Right lobe of liver (tissue), 6 donors: ENCODE data around the gene TMEM222. TPM values are rescaled to one million over a fixed set of nuclear protein-coding genes. Genes with fewer than 3 reads are reported as not detected.
"Not testable (repeated sequence)": the region's sequence is repeated elsewhere in the genome, so short reads cannot be mapped to it uniquely, and the experiment has no call there.

Experiments used
- ATAC-seq, 4 donors: fragments of 200-7000 bp; cut with Tn5 transposase; one replicate each; pipeline ENCODE4 v1.9.1; 2020; ENCODE audit warnings: mild to moderate bottlenecking in 4 of 4, moderate library complexity in 4 of 4
- DNase-seq, 3 donors: peaks; one replicate each; pipeline ENCODE4 v3.0.0-alpha.2; 2020
- H3K27ac ChIP-seq, 3 donors: fragments of 200-600 bp; one replicate each; pipeline ENCODE4 v1.8.0; 2022
- H3K27me3 ChIP-seq, 2 donors: fragments of 200-600 bp; one replicate each; pipeline ENCODE4 v1.8.0; 2022
- H3K36me3 ChIP-seq, 4 donors: fragments of 200-600 bp; sonication (generic) in 1 of 4; one replicate each; pipeline versions ENCODE4 v1.5.1 to v1.8.0; 2017 to 2022; ENCODE audit warnings: control low read depth in 1 of 4
- H3K4me1 ChIP-seq, 4 donors: fragments of 200-600 bp; sonication (generic) in 1 of 4; one replicate each; pipeline versions ENCODE4 v1.5.1 to v1.8.0; 2017 to 2022; ENCODE audit warnings: control low read depth in 1 of 4
- H3K4me3 ChIP-seq, 3 donors: fragments of 200-600 bp; one replicate each; pipeline ENCODE4 v1.8.0; 2022
- H3K9me3 ChIP-seq, 4 donors: fragments of 200-600 bp; sonication (generic) in 1 of 4; one replicate each; pipeline versions ENCODE4 v1.5.1 to v1.8.0; 2017 to 2022; ENCODE audit warnings: control low read depth in 1 of 4
- CTCF ChIP-seq, 4 donors: fragments of 200-600 bp in 3 of 4; fragments of 450-650 bp in 1 of 4; IDR thresholded peaks; one replicate each; pipeline versions ENCODE4 v1.5.1 to v1.8.0; 2016 to 2022; ENCODE audit warnings: antibody characterized with exemption in 4 of 4, mild to moderate bottlenecking in 2 of 4
- POLR2A ChIP-seq: fragments of 450-650 bp; IDR thresholded peaks from one replicate; pipeline ENCODE4 v1.6.1; 2017; ENCODE audit warnings: antibody characterized with exemption, mild to moderate bottlenecking
- WGBS: methylation state at CpG from one replicate; pipeline ENCODE4 v1.1.6; 2018; ENCODE audit warnings: low coverage, low lambda C conversion rate; ENCODE audit not compliant: insufficient coverage; ENCODE audit errors: missing lambda C conversion rate; 5-methylcytosine and 5-hydroxymethylcytosine counted together
- intact Hi-C, 2 donors: fragments of 100-400 bp; cut with DNase I; formaldehyde crosslinking; loops; one replicate each; pipeline versions ENCODE4 v1.11.2 to v1.14.1; 2022
- small RNA-seq, 2 experiments: library from RNA; depleted of rRNA; stranded (forward); fragments of <200 nt; gene quantifications; one replicate each; pipeline ENCODE3, GENCODE V24; 2016
- total RNA-seq, 6 experiments: library from RNA; depleted of rRNA in 2 of 6; stranded (reverse); fragments of >200 nt in 2 of 6; fragmentation: NEBNext Ultra II Directional in 3 of 6; extraction: Animal tissue kit (Norgen Biotek cat#: 25700) in 3 of 6; gene quantifications; one replicate each; pipeline versions ENCODE4 v1.1.0 to v1.2.4, GENCODE V29; 2016 to 2023
- donor health status: DM: no; HTN: yes; CAD: no.
- donor health status: DM: no; HTN: no; CAD: no.
- donor health status: DM: no; HTN: no; CAD: no.
- donor health status: DM: no; HTN: yes; CAD: no.
- donor health status: DM: no; HTN: yes; CAD: no.

Gene TMEM222
- total RNA-seq, 6 experiments from 2014 or later = 15.1 to 22.6 (median 19.1) TPM

DNA sequence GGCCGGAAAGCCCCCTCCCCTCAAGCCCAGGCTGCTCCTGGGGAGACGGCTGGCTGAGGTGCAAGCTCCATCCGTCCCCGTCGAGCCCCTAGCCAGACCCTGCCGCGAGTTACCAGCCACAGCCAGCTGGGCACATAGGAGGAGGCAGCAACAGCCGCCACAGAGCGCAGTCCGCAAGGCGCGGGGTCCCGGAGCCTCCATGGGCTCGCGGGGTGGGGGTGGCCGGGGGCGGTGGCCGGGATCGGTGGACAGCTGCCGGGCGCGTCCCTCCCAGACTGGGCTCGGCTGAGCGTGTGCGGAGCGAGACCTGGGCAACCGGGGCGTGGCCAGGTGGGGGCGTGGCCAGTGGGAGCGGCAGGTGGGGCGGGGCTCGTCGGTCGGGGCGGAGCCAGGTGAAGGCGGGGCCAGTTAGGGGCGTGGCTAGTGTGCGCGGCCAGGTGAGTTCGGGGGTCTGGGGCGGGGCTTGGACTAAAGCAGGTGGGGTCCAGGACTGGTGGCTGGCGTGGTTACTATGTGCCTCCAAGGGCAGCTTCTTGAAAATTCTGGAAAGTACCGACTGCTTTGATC, 61.2 kb downstream of the TMEM222 start, which contains the start of gene CD164L2:
TSS of gene CD164L2 (minus strand) at position 295 of the 567 bp plus-strand sequence. CDS start at position 201, 94 bp downstream.
- intact Hi-C loops = no loop called here
- no peaks in the 10 kb centered on the region for H3K36me3 ChIP-seq
- H3K4me3 ChIP-seq = no peak within 1 kb of the TSS
- WGBS = 14% methylated on average over 4 of the region's 43 CpGs
- DNase-seq (peak in 1 of 3 donors; percentile 74), ATAC-seq (peak; percentile 67 to 84 (median 68))
- H3K9me3 ChIP-seq = no peaks in the 10 kb centered on the region
- TF ChIP-seq POLR2A = no peak
- TF ChIP-seq CTCF (IDR thresholded peaks at IDR 0.05) = no peak
- H3K27ac ChIP-seq = no peak within 1 kb of the TSS
- no peaks in the 10 kb centered on the region for H3K4me1 ChIP-seq
- H3K27me3 ChIP-seq = no peaks in the 10 kb centered on the region

DNA sequence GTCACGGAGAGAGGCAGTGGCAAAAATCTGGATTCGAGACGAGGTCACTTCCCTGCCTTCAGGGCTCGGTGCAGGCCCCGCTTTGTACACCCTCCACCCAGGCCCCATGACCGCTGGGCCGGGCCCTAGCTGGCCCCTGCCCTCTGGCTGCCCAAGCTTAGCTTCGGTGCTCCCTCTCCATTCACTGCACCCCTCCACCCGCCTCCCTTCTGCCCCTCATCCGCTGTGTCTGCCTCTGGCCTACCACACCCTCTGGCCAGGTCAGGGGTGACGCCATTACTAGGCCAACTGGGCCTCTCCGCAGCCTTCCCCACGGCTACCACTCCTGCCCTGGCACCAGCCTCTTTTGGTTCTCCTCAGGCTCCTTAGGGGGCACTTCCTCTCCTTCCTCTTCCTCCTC, 61.7 kb downstream of the TMEM222 start:
- intact Hi-C loops = no loop called here
- Histone ChIP-seq H3K27me3 (no peaks in the 10 kb centered on the region), H3K9me3 (no peaks in the 10 kb centered on the region), H3K27ac (no peak overlapping the region), H3K36me3 (no peaks in the 10 kb centered on the region), H3K4me1 (no peaks in the 10 kb centered on the region), H3K4me3 (no peak overlapping the region)
- no CpG with 5 or more reads among the region's 13 CpGs for whole genome bisulfite sequencing
- no peak for ATAC-seq
- TF ChIP-seq CTCF (IDR thresholded peaks at IDR 0.05) (no peak), POLR2A (no peak)
- DNase-seq = no peak

GRCh38 chr1:27384797-27385196, 62.8 kb downstream of the TMEM222 start:
- DNase-seq, ATAC-seq, H3K4me1 ChIP-seq, H3K27ac ChIP-seq, H3K27me3 ChIP-seq, H3K36me3 ChIP-seq, intact Hi-C loops, H3K4me3 ChIP-seq, H3K9me3 ChIP-seq: not testable (repeated sequence)
- WGBS = 81% methylated on average over 3 of the region's 3 CpGs

Small RNA genes within 50 kb of the gene (small RNA-seq; reads per million reads assigned to genes)
- 0 reads per million in 2 experiments for gene RNU6-48P

Other genes starting within 250 kb of the TMEM222 start
- 1 to 10 TPM; 1.7 to 4.3 (median 3.0) TPM for gene SLC9A1, start 167.0 kb upstream of the TMEM222 start, total RNA-seq
- 10 to 100 TPM; 17.6 to 22.7 (median 19.8) TPM for gene WDTC1, start 87.5 kb upstream of the TMEM222 start, total RNA-seq
- gene SYTL1, start 19.9 kb downstream of the TMEM222 start, total RNA-seq = 1 to 10 TPM in 1 of 6 experiments, under 1 TPM in 5; 0.37 to 1.7 (median 0.80) TPM
- 10 to 100 TPM in 2 of 6 experiments, 1 to 10 TPM in 4; 4.3 to 14.9 (median 5.6) TPM for gene MAP3K6, start 44.8 kb downstream of the TMEM222 start, total RNA-seq
- 100 to 1,000 TPM in 4 of 6 experiments, 10 to 100 TPM in 2; 81.6 to 213 (median 111) TPM for gene FCN3, start 52.7 kb downstream of the TMEM222 start, total RNA-seq
- gene CD164L2, start 61.2 kb downstream of the TMEM222 start, total RNA-seq = under 1 TPM in 1 of 6 experiments, not detected in 5; 0.86 TPM
- under 1 TPM in 2 of 6 experiments, not detected in 4; 0.19 to 0.43 TPM for gene GPR3, start 70.5 kb downstream of the TMEM222 start, total RNA-seq
- 10 to 100 TPM; 18.4 to 38.1 (median 26.5) TPM for gene WASF2, start 168.0 kb downstream of the TMEM222 start, total RNA-seq